A673 (cell line): Measurements from ENCODE around the gene GMEB2. TPM values are rescaled to one million over a fixed set of nuclear protein-coding genes. Genes with fewer than 3 reads are reported as not detected.
A peak's percentile ranks its signal among the peaks of the same experiment; 100 is the strongest.

Source experiments
- BruUV-seq: library from RNA; stranded (reverse); fragments of 400-500 nt; replicated peaks from 2 replicates; lab custom pipeline; 2021; lab: Mats Ljungman, UMichigan
- CTCF ChIA-PET: fragments of 300-600 bp; sonication (Branson Sonifier 250); formaldehyde crosslinking; loops from one replicate; lab custom pipeline; 2022; ENCODE audit warnings: antibody characterized with exemption; lab: Charles Lee
- POLR2A ChIA-PET: fragments of 300-600 bp; sonication (Branson Sonifier 250); formaldehyde crosslinking; loops from one replicate; lab custom pipeline; 2022; ENCODE audit warnings: antibody characterized with exemption; ENCODE audit not compliant: low non-redundant PET; lab: Charles Lee
- DNase-seq: peaks from one replicate; pipeline ENCODE4 v3.0.0-alpha.2; 2015; ENCODE audit warnings: low spot score
- H3K27ac ChIP-seq: fragments of 200-600 bp; sonication (generic); 2 replicates; pipeline ENCODE4 v1.5.1; 2016; ENCODE audit warnings: mixed run types, low read depth, mild to moderate bottlenecking, mixed read lengths, antibody characterized with exemption, low read length; ENCODE audit not compliant: poor library complexity, severe bottlenecking
- H3K27me3 ChIP-seq: fragments of 200-600 bp; sonication (generic); replicated peaks from 2 replicates; pipeline ENCODE4 v1.6.1; 2017; ENCODE audit warnings: mixed run types, low read depth, mild to moderate bottlenecking, mixed read lengths, antibody characterized with exemption, low read length; ENCODE audit not compliant: insufficient read depth, poor library complexity
- H3K36me3 ChIP-seq: fragments of 200-600 bp; sonication (generic); 2 replicates; pipeline ENCODE4 v1.6.1; 2016; ENCODE audit warnings: mixed run types, mild to moderate bottlenecking, mixed read lengths, antibody characterized with exemption, low read length; ENCODE audit not compliant: insufficient read depth, poor library complexity, severe bottlenecking
- H3K4me1 ChIP-seq: fragments of 200-600 bp; sonication (generic); 2 replicates; pipeline ENCODE4 v1.6.1; 2017; ENCODE audit warnings: mixed run types, mild to moderate bottlenecking, mixed read lengths, antibody characterized with exemption, low read length; ENCODE audit not compliant: insufficient read depth, poor library complexity, severe bottlenecking
- H3K4me3 ChIP-seq: fragments of 200-600 bp; sonication (generic); 2 replicates; pipeline ENCODE4 v1.5.1; 2016; ENCODE audit warnings: low read depth, mixed run types, mild to moderate bottlenecking, mixed read lengths, low read length; ENCODE audit not compliant: poor library complexity, severe bottlenecking
- H3K9me3 ChIP-seq: fragments of 200-600 bp; sonication (generic); 2 replicates; pipeline ENCODE4 v1.6.1; 2016; ENCODE audit warnings: mixed run types, low read depth, mild to moderate bottlenecking, mixed read lengths, antibody characterized with exemption, low read length; ENCODE audit not compliant: poor library complexity, severe bottlenecking
- EZH2 ChIP-seq: fragments of 200-600 bp; sonication (generic); IDR thresholded peaks from 2 replicates; pipeline ENCODE4 v1.6.1; 2017; ENCODE audit warnings: borderline replicate concordance, low read depth, mild to moderate bottlenecking, mixed read lengths, antibody characterized with exemption, low read length; ENCODE audit not compliant: poor library complexity, severe bottlenecking
- intact Hi-C: fragments of 100-400 bp; cut with micrococcal nuclease; formaldehyde crosslinking; loops from one replicate; pipeline ENCODE4 v1.10.0; 2022; ENCODE audit not compliant: unreplicated experiment
- total RNA-seq: library from RNA; stranded (reverse); gene quantifications from 2 replicates; pipeline ENCODE4 v1.2.3, GENCODE V29; 2021
- TF ChIP-seq, protein P1 (sequence below): fragments of 300-800, 200-600 bp; sonication (generic); conservative IDR thresholded peaks from 2 replicates; pipeline ENCODE4 v1.5.1; 2017; ENCODE audit warnings: low read depth, mild to moderate bottlenecking, antibody characterized with exemption, low read length, moderate library complexity, mixed read lengths

The GMEB2 gene
- total RNA-seq, 1 experiment from 2014 or later, result 12.8 TPM

DNA sequence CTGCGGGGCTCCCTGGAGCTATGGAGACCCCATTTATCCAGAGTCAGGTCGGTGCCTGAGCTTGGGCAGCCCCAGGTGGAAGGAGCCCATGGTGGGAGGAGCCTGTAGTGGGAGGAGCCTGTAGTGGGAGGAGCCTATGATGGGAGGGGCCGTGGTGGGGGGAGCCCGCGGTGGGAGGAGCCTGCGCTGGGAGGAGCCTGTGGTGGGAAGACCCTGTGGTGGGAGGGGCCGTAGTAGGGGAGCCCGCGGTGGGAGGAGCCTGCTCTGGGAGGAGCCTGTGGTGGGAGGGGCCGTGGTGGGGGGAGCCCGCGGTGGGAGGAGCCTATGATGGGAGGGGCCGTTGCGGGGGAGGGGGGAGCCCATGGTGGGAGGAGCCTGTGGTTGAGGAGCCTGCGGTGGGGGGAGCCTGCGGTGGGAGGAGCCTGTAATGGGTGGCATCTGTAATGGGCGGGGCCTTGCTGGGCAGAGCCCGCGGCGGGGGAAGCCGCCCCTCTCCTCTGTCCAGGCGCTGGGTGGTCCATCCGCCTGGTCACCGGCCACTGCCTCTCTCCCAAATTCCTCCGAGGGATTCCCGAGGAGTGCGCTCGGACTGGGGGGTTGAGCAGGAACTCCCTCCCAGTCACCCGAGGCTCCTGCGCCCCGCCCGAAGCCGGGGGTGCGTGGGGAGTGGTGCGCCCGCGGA lies 73.5 kb downstream of the GMEB2 start:
- H3K36me3 ChIP-seq, result no peaks in the 10 kb centered on the region
- no peaks in the 10 kb centered on the region for H3K9me3 ChIP-seq
- peak overlapping the region; percentile 70 for H3K4me3 ChIP-seq
- peak; percentile 86 for DNase-seq
- CTCF ChIA-PET, result no interaction called here
- peaks cover 14% of the 10 kb centered on the region for H3K4me1 ChIP-seq
- POLR2A ChIA-PET, result no interaction called here
- H3K27ac ChIP-seq, result peak overlapping the region; percentile 57
- H3K27me3 ChIP-seq, result peaks cover 5% of the 10 kb centered on the region
- intact Hi-C loops, result no loop called here
- no TSS peak for BruUV-seq
- TF ChIP-seq EZH2, result no peak
- TF ChIP-seq, protein P1, sequence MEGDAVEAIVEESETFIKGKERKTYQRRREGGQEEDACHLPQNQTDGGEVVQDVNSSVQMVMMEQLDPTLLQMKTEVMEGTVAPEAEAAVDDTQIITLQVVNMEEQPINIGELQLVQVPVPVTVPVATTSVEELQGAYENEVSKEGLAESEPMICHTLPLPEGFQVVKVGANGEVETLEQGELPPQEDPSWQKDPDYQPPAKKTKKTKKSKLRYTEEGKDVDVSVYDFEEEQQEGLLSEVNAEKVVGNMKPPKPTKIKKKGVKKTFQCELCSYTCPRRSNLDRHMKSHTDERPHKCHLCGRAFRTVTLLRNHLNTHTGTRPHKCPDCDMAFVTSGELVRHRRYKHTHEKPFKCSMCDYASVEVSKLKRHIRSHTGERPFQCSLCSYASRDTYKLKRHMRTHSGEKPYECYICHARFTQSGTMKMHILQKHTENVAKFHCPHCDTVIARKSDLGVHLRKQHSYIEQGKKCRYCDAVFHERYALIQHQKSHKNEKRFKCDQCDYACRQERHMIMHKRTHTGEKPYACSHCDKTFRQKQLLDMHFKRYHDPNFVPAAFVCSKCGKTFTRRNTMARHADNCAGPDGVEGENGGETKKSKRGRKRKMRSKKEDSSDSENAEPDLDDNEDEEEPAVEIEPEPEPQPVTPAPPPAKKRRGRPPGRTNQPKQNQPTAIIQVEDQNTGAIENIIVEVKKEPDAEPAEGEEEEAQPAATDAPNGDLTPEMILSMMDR, result no peak

DNA sequence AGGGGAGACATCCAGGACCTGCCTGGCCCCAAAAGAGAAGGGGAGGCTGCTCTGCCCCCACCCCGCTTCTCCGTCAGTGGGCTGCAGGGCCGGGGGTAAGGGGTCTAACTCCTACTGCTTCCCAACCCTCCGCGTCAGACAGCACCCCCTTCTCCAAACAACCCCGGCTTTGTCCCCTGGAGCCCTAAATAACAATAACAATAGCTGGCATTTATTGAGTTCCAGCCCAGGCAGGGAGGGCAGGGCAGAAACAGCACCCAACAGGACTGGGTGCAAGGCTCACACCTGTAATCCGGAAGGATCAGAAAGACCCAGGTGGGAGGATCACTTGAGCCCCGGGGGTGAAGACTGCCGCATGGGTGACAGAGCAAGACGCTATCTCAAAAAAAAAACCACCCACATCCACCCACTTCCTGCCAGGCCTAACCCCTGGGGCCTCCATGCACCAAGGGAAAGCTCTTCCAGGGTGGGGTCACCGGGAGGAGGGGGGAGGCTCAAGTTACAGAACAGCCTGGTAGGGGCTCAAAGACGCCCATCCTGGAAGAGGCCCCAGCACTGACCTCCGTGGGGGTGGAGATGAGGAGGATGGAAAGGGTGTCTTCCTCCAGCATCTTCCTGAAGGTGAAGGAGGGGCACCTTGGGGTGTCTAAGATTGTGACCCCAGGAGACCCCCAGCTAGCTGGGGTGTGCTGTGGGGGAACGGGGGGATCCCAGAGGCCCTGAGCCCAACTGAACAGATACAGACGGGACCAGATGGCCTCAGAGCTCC lies 74.2 kb downstream of the GMEB2 start:
- BruUV-seq, result no TSS peak
- Histone ChIP-seq H3K4me1 (peaks cover 14% of the 10 kb centered on the region), H3K27me3 (peaks cover 12% of the 10 kb centered on the region), H3K36me3 (no peaks in the 10 kb centered on the region), H3K4me3 (no peak overlapping the region), H3K27ac (no peak overlapping the region), H3K9me3 (no peaks in the 10 kb centered on the region)
- POLR2A ChIA-PET, result no interaction called here
- intact Hi-C loops, result no loop called here
- TF ChIP-seq, protein P1, result no peak
- TF ChIP-seq EZH2, result no peak
- DNase-seq, result no peak
- CTCF ChIA-PET, result no interaction called here

DNA sequence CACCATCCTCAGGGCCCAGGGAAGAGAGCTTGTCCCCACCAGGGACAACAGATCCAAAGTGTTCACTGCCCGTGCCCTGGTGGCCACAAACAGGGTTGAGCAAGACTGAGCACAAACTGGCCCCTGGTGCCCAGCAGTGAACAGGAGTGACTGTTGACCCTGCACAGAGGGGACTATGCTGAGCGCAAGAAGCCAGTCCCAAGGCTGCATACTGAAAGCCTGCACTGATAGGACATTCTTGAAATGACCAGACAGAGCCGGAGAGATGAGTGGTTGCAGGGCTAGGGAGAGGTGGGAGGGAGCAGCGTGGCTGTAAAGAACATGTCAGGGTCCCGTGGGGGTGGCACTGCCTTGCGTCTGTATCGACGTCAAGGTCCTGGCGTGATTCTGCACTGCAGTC lies 75.8 kb downstream of the GMEB2 start:
- POLR2A ChIA-PET, result no interaction called here
- Histone ChIP-seq H3K4me1 (peaks cover 14% of the 10 kb centered on the region), H3K9me3 (no peaks in the 10 kb centered on the region), H3K4me3 (no peak overlapping the region), H3K27me3 (peaks cover 28% of the 10 kb centered on the region), H3K36me3 (no peaks in the 10 kb centered on the region), H3K27ac (no peak overlapping the region)
- BruUV-seq, result no TSS peak
- CTCF ChIA-PET, result no interaction called here
- intact Hi-C loops, result no loop called here
- DNase-seq, result no peak
- no peak for TF ChIP-seq EZH2
- TF ChIP-seq, protein P1, result no peak
